HL-60 (cell line): ENCODE measurements around the gene ZFP62.

Experiments used
- CTCF ChIP-seq: IDR thresholded peaks from one replicate; pipeline ENCODE4 v1.5.1; 2011; ENCODE audit warnings: low read length, control low read depth, inconsistent platforms; ENCODE audit not compliant: insufficient read depth
- GABPA ChIP-seq: IDR thresholded peaks from 2 replicates; pipeline ENCODE4 v1.6.1; 2012; ENCODE audit warnings: low read depth
- POLR2AphosphoS5 ChIP-seq: IDR thresholded peaks from 2 replicates; pipeline ENCODE4 v1.6.1; 2012; ENCODE audit warnings: low read depth
- REST ChIP-seq: IDR thresholded peaks from 2 replicates; pipeline ENCODE4 v1.6.1; 2012; ENCODE audit warnings: low read depth; ENCODE audit not compliant: insufficient replicate concordance

- no peak for TF ChIP-seq REST
- TF ChIP-seq CTCF, result no peak
- no peak for TF ChIP-seq POLR2AphosphoS5
- TF ChIP-seq GABPA, result no peak
Observed at GRCh38 chr5:180862645-180863044, 1.6 kb upstream of the ZFP62 start.
